NCI-H524 (cell line): Measurements from ENCODE around the gene MFSD11.
"Not testable (repeated sequence)": the region's sequence is repeated elsewhere in the genome, so short reads cannot be mapped to it uniquely, and the experiment has no call there.

Experiments used
- DNase-seq, 2 experiments: peaks; one replicate each; lab custom pipeline; 2025; lab: John Stamatoyannopoulos, UW

MFSD11 gene

GRCh38 chr17:76709077-76709950 lies 28.6 kb upstream of the MFSD11 start:
- DNase-seq = peak; percentile 71 to 87

DNA sequence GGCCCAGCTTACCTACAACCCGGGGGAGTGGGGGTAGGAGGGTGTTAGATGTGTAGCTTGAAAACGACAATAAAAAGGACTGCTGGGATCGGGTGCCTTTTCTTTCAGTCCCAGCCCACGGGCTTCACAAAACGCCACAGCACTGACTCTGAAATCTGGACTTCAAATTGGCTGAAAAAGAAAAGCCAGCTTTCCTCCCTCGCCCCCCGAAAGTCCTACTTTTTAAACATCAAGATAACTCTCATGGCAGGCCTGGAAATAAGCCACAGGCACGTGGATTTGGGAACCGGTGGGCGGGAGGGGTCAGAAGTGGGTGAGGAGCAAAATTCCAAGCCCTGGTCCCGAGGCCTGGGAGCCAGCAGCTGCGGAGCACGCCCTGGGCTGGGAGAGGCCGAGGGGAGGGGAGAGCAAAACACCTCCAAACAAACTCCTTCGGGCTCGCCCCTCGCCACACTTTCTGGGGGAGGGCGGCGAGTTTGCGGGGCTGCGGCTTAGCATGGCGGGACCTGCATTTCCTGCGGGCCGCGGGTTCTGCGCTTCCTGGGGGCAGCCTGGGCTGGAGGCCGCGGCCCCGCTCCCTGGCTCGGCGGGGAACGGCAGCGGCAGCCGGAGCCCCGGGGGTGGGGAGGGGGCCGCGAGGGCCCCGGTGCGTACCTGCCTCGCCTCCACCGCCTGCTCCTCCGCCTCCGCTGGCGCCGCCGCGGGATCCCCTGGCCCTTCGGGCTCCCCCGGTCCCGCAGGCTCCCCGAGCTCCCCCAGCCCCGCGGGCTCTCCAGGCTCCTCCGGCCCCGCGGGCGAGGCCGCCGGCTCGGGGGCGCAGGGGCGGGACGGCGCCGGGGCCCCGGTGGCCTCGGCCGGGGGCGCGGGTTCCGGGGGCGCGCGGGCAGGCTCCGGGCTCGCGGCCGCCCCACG lies 27.7 kb upstream of the MFSD11 start:
- DNase-seq = peak in 1 of 2 experiments; percentile 47

GRCh38 chr17:76710863-76711611 lies 26.9 kb upstream of the MFSD11 start, which contains the start of gene MXRA7:
Gene MXRA7 (minus strand): TSS chr17:76710965. CDS start chr17:76710946, 19 bp downstream.
- peak; percentile 93 for DNase-seq

- not testable (repeated sequence) for DNase-seq
Measured at GRCh38 chr17:76712321-76712720, 25.6 kb upstream of the MFSD11 start.

DNA sequence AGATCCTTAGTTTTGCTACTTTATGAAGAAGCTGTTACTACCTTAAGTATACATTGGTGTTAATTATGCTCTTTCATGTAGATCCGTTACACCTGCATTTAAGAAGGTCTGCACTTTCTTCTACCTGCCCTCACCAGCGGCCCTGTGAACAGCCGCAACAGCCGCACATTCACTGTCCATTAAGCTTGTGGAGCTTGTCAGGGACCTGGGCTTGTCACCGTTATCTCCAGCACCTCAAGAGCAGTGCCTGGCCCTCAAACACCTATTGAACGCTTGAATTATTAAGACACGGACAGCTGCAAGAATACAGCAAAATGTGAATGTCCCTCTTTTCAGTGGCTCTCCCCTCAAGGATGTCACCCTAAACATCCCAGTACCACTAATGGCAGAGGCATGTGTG lies 24.2 kb upstream of the MFSD11 start:
- DNase-seq = no peak

- DNase-seq = no peak
Measured at GRCh38 chr17:76714336-76714735, 23.6 kb upstream of the MFSD11 start.

GRCh38 chr17:76714822-76715495 lies 23.0 kb upstream of the MFSD11 start:
- peak in 1 of 2 experiments; percentile 70 for DNase-seq

- DNase-seq = no peak
Measured at GRCh38 chr17:76715496-76715830, 22.5 kb upstream of the MFSD11 start.

- peak in 1 of 2 experiments; percentile 52 for DNase-seq
Measured at GRCh38 chr17:76716146-76716838, 21.6 kb upstream of the MFSD11 start.

DNA sequence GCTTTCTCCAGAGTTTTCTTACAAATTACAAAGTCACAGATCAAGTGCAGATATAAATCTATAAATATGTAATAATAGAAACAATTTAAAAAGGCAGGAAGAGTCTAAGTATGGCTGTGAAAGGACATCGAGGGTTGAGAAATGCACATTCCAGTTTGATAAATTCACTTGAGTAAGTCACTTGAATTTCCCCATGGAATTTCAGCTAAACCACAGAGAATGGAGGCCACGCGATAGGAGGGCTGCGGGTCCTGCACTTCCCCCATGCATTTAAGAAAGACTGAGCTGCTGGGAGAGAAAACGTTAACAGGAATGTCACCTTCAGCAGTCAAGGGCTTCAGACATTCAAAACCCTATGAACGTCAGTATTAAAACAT lies 21.1 kb upstream of the MFSD11 start:
- DNase-seq = no peak

- DNase-seq = no peak
Measured at GRCh38 chr17:76718516-76718915, 19.4 kb upstream of the MFSD11 start.

DNA sequence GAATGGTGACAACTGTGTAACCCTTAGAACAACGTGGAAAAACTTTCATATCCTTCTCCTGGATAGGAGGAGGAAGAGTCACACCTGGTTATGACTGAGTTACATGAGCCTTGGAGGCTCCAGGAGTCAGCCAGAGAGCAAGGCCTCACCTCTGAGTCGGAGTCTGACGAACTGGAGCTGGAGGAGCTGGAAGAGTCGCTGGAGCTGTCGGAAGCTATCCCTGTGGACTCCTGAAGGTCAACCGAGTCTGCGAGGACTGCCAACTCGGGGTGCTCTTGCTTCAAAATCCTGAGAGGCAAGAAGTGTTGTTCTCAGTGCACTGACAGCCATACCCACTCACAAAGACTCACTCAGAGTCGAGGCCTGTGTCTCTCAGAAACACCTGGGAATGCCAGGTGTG lies 17.7 kb upstream of the MFSD11 start:
- no peak for DNase-seq

DNA sequence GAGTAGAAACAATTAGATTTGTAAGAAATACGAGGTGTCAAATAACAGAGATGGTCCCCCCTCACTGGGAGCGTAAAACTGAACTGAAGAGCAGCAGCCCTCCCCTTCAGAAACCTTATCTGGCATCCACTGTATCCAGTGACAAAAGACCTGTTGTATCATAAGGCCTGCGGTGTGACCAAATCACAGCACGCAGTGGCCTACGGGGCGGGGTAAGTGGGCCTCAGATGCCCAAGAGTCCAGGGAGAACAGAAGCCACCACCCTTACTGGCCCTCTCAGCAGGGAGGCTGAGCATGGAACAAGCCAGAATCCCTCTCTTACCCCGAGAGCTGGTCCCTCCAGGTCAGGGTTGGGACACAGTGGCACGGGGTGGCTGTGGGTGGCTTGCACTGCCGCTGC lies 17.0 kb upstream of the MFSD11 start:
- no peak for DNase-seq

DNA sequence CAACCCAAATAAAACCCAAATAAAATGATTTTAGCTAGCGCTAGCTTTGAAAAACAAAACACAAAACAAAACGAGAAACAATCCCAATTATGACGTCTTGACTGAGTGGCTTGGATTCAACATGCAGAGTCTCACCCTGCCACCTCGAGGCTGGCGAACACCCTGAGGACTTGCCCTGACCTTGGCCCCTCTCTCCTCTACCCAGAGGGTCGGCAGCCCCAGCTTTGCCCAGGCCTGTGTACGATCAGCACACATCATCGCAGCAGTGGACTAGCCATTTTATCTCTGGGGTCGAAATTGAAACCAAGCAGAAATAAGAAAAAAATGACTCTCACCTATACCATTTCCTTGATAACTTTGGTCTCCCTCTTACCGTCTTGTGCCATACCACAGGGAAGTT lies 16.5 kb upstream of the MFSD11 start:
- no peak for DNase-seq

- no peak for DNase-seq
Measured at GRCh38 chr17:76722279-76722678, 15.6 kb upstream of the MFSD11 start.

DNA sequence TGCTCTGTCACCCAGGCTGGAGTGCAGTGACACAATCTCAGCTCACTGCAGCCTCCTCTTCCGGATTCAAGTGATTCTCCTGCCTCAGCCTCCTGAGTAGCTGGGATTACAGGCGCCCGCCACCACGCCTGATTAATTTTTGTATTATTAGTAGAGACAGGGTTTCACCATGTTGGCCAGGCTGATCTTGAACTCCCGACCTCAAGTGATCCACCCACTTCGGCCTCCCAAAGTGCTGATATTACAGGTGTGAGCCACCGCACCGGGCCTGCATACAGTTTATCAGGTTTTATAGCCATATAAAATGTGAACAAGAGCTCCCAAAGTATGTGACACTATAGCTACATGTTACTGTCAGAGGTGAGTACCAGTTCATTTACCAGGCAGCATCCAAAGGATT lies 14.9 kb upstream of the MFSD11 start:
- not testable (repeated sequence) for DNase-seq

GRCh38 chr17:76723812-76724211 lies 14.1 kb upstream of the MFSD11 start:
- DNase-seq = no peak

- DNase-seq = peak; percentile 65 to 75
Measured at GRCh38 chr17:76725580-76726230, 12.2 kb upstream of the MFSD11 start.

GRCh38 chr17:76726231-76726775 lies 11.6 kb upstream of the MFSD11 start, which contains the start of gene JMJD6:
Gene JMJD6 (minus strand): TSS chr17:76726606. CDS start chr17:76726475, 131 bp downstream.
- peak; percentile 99 for DNase-seq
